ENCODE data around the gene MED19. TPM values are rescaled to one million over a fixed set of nuclear protein-coding genes. Genes with fewer than 3 reads are reported as not detected.

MED19 gene
- total RNA-seq, 1 donor from 2014 or later: 21.6 TPM

- Histone ChIP-seq H3K36me3 (ENCODE audit: insufficient read depth, low read length) (peaks cover 35% of the 10 kb centered on the region), H3K9ac (ENCODE audit: low read length) (peak within 1 kb of the TSS; percentile 94), H3K27me3 (ENCODE audit: insufficient read depth, low read length) (no peaks in the 10 kb centered on the region), H3K79me2 (ENCODE audit: insufficient read depth, low read length) (peaks cover 40% of the 10 kb centered on the region), H4K20me1 (ENCODE audit: insufficient read depth, low read length) (peaks cover 22% of the 10 kb centered on the region), H3K9me3 (ENCODE audit: insufficient read depth, low read depth, low read length) (no peaks in the 10 kb centered on the region), H3K4me2 (ENCODE audit: low read length) (peak within 1 kb of the TSS; percentile 98), H3K27ac (ENCODE audit: low read depth, low read length) (peak within 1 kb of the TSS; percentile 69), H3K4me3 (ENCODE audit: insufficient read depth, low read depth, low read length) (peak within 1 kb of the TSS; percentile 90), H3K4me1 (ENCODE audit: insufficient read depth, low read length) (peaks cover 8% of the 10 kb centered on the region), H2AFZ (ENCODE audit: low read depth, low read length) (peak within 1 kb of the TSS; percentile 69)
- no peaks in the 10 kb centered on the region for H3K27me3 Mint-ChIP-seq (ENCODE audit: low read depth, unreplicated experiment)
- H3K36me3 Mint-ChIP-seq (ENCODE audit: low read depth, unreplicated experiment): peaks cover 21% of the 10 kb centered on the region
- no peak for TF ChIP-seq CTCF (IDR thresholded peaks at IDR 0.05; ENCODE audit: insufficient read depth, low read depth, low read length)
- no peak for TF ChIP-seq EZH2 (IDR thresholded peaks at IDR 0.05; ENCODE audit: insufficient read depth, low read length)
- peak within 1 kb of the TSS; percentile 99 for H3K4me3 Mint-ChIP-seq (ENCODE audit: unreplicated experiment)
- no peaks in the 10 kb centered on the region for H3K9me3 Mint-ChIP-seq (ENCODE audit: unreplicated experiment)
- peaks cover 10% of the 10 kb centered on the region for H3K4me1 Mint-ChIP-seq (ENCODE audit: low read depth, unreplicated experiment)
- H3K27ac Mint-ChIP-seq (ENCODE audit: unreplicated experiment): peak within 1 kb of the TSS; percentile 92
- no peak for FAIRE-seq
- peak; percentile 97 for DNase-seq (ENCODE audit: low read depth)
Measured at GRCh38 chr11:57741132-57742086, 29.4 kb upstream of the MED19 start, which contains the start of gene SELENOH. SELENOH (plus strand) TSS chr11:57741491; CDS start chr11:57741596, 105 bp downstream.

GRCh38 chr11:57735619-57736298 is 23.7 kb upstream of the MED19 start:
- Histone ChIP-seq H3K27me3 (ENCODE audit: insufficient read depth, low read length) (no peaks in the 10 kb centered on the region), H3K9ac (ENCODE audit: low read length) (no peak overlapping the region), H3K9me3 (ENCODE audit: insufficient read depth, low read depth, low read length) (no peaks in the 10 kb centered on the region), H2AFZ (ENCODE audit: low read depth, low read length) (no peak overlapping the region), H3K4me1 (ENCODE audit: insufficient read depth, low read length) (no peaks in the 10 kb centered on the region), H3K4me3 (ENCODE audit: insufficient read depth, low read depth, low read length) (no peak overlapping the region), H3K27ac (ENCODE audit: low read depth, low read length) (no peak overlapping the region), H4K20me1 (ENCODE audit: insufficient read depth, low read length) (peaks cover 25% of the 10 kb centered on the region), H3K36me3 (ENCODE audit: insufficient read depth, low read length) (peaks cover 21% of the 10 kb centered on the region), H3K79me2 (ENCODE audit: insufficient read depth, low read length) (peaks cover 54% of the 10 kb centered on the region), H3K4me2 (ENCODE audit: low read length) (no peak overlapping the region)
- FAIRE-seq: no peak
- Mint-ChIP-seq H3K9me3 (ENCODE audit: unreplicated experiment) (no peaks in the 10 kb centered on the region), H3K36me3 (ENCODE audit: low read depth, unreplicated experiment) (peaks cover 2% of the 10 kb centered on the region), H3K4me3 (ENCODE audit: unreplicated experiment) (no peak overlapping the region), H3K27me3 (ENCODE audit: low read depth, unreplicated experiment) (no peaks in the 10 kb centered on the region), H3K4me1 (ENCODE audit: low read depth, unreplicated experiment) (peaks cover 5% of the 10 kb centered on the region), H3K27ac (ENCODE audit: unreplicated experiment) (no peak overlapping the region)
- DNase-seq (ENCODE audit: low read depth): no peak
- no peak for TF ChIP-seq EZH2 (IDR thresholded peaks at IDR 0.05; ENCODE audit: insufficient read depth, low read length)
- TF ChIP-seq CTCF (IDR thresholded peaks at IDR 0.05; ENCODE audit: insufficient read depth, low read depth, low read length): no peak
